Measurements from ENCODE around the gene PDE8A. TPM values are rescaled to one million over a fixed set of nuclear protein-coding genes. Genes with fewer than 3 reads are reported as not detected.

The PDE8A gene
- total RNA-seq, 4 donors from 2014 or later, result 69.0 to 109 (median 89.5) TPM

DNA sequence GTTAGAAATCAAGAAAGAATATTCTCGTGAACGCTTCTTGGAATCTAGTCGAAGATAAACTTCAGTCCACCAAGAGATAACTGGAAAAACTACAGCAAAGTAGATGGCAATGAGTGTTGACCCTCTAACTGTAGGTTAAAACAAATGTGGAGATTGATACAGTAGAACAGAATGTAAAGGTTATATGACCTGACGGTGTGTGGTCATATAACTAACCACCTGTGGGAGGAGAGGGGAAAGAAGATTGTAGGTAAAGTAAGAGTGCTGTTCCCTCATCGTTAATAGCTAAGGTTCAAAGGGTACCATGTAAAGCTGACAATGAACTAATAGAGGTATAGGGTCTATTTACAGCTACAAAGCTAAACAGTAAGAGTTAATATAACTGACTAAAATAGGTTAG lies 52.6 kb downstream of the PDE8A start:
- no peaks in the 10 kb centered on the region for H3K27me3 ChIP-seq
- H3K9me3 ChIP-seq, result no peaks in the 10 kb centered on the region
- H3K27ac ChIP-seq, result no peak overlapping the region
- peaks cover 0 to 61% (median 4%) of the 10 kb centered on the region in 4 donors for H3K4me1 ChIP-seq
- TF ChIP-seq CTCF (IDR thresholded peaks at IDR 0.05) (no peak), POLR2A (IDR thresholded peaks at IDR 0.05) (no peak)
- no peak for DNase-seq
- H3K4me3 ChIP-seq, result no peak overlapping the region
- H3K36me3 ChIP-seq, result no peaks in the 10 kb centered on the region

- Histone ChIP-seq H3K9me3 (no peaks in the 10 kb centered on the region), H3K36me3 (no peaks in the 10 kb centered on the region), H3K27ac (no peak overlapping the region), H3K4me3 (no peak overlapping the region), H3K27me3 (no peaks in the 10 kb centered on the region), H3K4me1 (peaks cover 0 to 45% (median 4%) of the 10 kb centered on the region in 4 donors)
- no peak for DNase-seq
- TF ChIP-seq POLR2A (IDR thresholded peaks at IDR 0.05), result no peak
- TF ChIP-seq CTCF (IDR thresholded peaks at IDR 0.05), result no peak
Measured at GRCh38 chr15:85035980-85036379, 54.3 kb downstream of the PDE8A start.

DNA sequence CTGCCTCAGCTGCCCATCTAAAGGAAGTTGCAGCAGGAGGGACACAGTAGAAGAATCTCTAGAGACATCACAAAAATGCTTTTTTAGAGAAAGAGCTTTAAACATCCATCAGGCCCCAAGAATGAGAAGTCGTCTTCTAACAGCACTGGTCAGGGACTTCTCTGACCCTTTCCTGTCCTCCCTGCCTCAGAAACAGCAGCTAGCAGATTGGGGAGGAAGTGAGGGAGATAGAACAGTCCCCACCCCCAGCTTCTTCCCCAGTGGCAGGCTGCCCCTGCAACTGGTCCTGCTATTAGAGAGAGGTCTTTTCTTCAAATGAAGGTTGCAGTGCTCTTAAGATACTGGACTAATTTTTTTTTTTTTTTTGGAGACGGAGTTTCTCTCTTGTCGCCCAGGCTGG lies 55.1 kb downstream of the PDE8A start:
- Histone ChIP-seq H3K4me3 (no peak overlapping the region), H3K27me3 (no peaks in the 10 kb centered on the region), H3K4me1 (peaks cover 0 to 38% (median 4%) of the 10 kb centered on the region in 4 donors), H3K36me3 (no peaks in the 10 kb centered on the region), H3K27ac (no peak overlapping the region), H3K9me3 (no peaks in the 10 kb centered on the region)
- no peak for DNase-seq
- no peak for TF ChIP-seq CTCF (IDR thresholded peaks at IDR 0.05)
- no peak for TF ChIP-seq POLR2A (IDR thresholded peaks at IDR 0.05)

DNA sequence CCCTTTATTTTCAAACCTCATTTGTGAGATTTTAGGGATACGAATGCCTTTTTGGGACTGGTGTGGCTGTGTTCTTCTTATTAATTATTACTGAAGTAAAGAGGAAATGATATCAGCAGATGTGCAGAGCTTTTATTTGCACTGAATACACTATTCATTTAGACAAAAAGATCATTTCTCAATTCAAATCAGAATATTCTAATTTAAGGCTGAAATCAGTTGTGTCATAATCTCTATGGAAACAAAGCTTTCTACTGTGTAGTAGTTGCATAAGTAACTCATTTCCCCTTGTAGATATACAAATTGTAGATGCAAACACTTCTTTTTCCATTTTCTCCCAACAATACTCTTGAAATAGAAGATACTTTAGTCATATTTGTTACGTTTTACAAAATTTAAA lies 56.0 kb downstream of the PDE8A start:
- H3K4me1 ChIP-seq, result peaks cover 0 to 32% (median 4%) of the 10 kb centered on the region in 4 donors
- TF ChIP-seq CTCF (IDR thresholded peaks at IDR 0.05), result no peak
- no peak for DNase-seq

GRCh38 chr15:85041230-85041629 lies 59.6 kb downstream of the PDE8A start:
- Histone ChIP-seq H3K4me3 (no peak overlapping the region), H3K36me3 (no peaks in the 10 kb centered on the region), H3K27ac (no peak overlapping the region), H3K27me3 (no peaks in the 10 kb centered on the region), H3K9me3 (no peaks in the 10 kb centered on the region), H3K4me1 (peaks cover 0 to 11% (median 0%) of the 10 kb centered on the region in 4 donors)
- no peak for DNase-seq
- TF ChIP-seq CTCF (IDR thresholded peaks at IDR 0.05) (no peak), POLR2A (IDR thresholded peaks at IDR 0.05) (no peak)

More for the DNA sequence above, 56.0 kb downstream of the PDE8A start:
- no peaks in the 10 kb centered on the region for H3K36me3 ChIP-seq
- no peaks in the 10 kb centered on the region for H3K27me3 ChIP-seq
- H3K27ac ChIP-seq, result no peak overlapping the region
- no peaks in the 10 kb centered on the region for H3K9me3 ChIP-seq
- H3K4me3 ChIP-seq, result no peak overlapping the region
